PC-3 (cell line): ENCODE measurements around the gene UBXN6. TPM values are rescaled to one million over a fixed set of nuclear protein-coding genes. Genes with fewer than 3 reads are reported as not detected.

Experiments
- ATAC-seq: fragments of 200-7000 bp; cut with Tn5 transposase; 2 replicates; pipeline ENCODE4 v1.9.1; 2020; ENCODE audit warnings: mild to moderate bottlenecking, moderate library complexity
- BruUV-seq: library from RNA; stranded (reverse); fragments of 400-500 nt; replicated peaks from 2 replicates; lab custom pipeline; 2021; lab: Mats Ljungman, UMichigan
- CTCF ChIA-PET: fragments of 300-600 bp; sonication (Branson Sonifier 250); formaldehyde crosslinking; loops from one replicate; lab custom pipeline; 2022; ENCODE audit warnings: antibody characterized with exemption; lab: Charles Lee
- POLR2A ChIA-PET: fragments of 300-600 bp; sonication (Branson Sonifier 250); formaldehyde crosslinking; loops from one replicate; lab custom pipeline; 2022; ENCODE audit warnings: antibody characterized with exemption; ENCODE audit not compliant: unreplicated experiment; lab: Charles Lee
- DNase-seq: peaks from one replicate; pipeline ENCODE4 v3.0.0-alpha.2; 2015
- H2AFZ ChIP-seq: fragments of 300-600 bp; sonication (generic); 2 replicates; pipeline ENCODE4 v1.6.0; 2016; ENCODE audit warnings: antibody characterized with exemption, low read length
- H3F3A ChIP-seq: fragments of 300-600 bp; sonication (generic); one replicate; pipeline ENCODE4 v1.6.0; 2017; ENCODE audit warnings: antibody characterized with exemption, low read length, control low read depth, mild to moderate bottlenecking; ENCODE audit not compliant: unreplicated experiment
- H3K27ac ChIP-seq: fragments of 300-600 bp; sonication (generic); 2 replicates; pipeline ENCODE4 v1.5.1; 2016; ENCODE audit warnings: mild to moderate bottlenecking, low read length
- H3K27me3 ChIP-seq: fragments of 300-600 bp; sonication (generic); 2 replicates; pipeline ENCODE4 v1.6.1; 2016; ENCODE audit warnings: low read length, mixed read lengths
- H3K36me3 ChIP-seq: fragments of 300-600 bp; sonication (generic); 2 replicates; pipeline ENCODE4 v1.6.1; 2016; ENCODE audit warnings: low read depth, mixed run types, low read length, mixed read lengths
- H3K4me1 ChIP-seq: fragments of 300-600 bp; sonication (generic); 2 replicates; pipeline ENCODE4 v1.5.1; 2016; ENCODE audit warnings: low read length; ENCODE audit not compliant: insufficient read depth
- H3K4me2 ChIP-seq: fragments of 300-600 bp; sonication (generic); 2 replicates; pipeline ENCODE4 v1.6.0; 2016; ENCODE audit warnings: low read length
- H3K4me3 ChIP-seq: fragments of 300-600 bp; sonication (generic); 2 replicates; pipeline ENCODE4 v1.5.1; 2016; ENCODE audit warnings: mild to moderate bottlenecking, low read length, mixed read lengths
- H3K79me2 ChIP-seq: fragments of 300-600 bp; sonication (generic); 2 replicates; pipeline ENCODE4 v1.6.1; 2017; ENCODE audit warnings: low read length, mixed read lengths
- H3K9ac ChIP-seq: fragments of 300-600 bp; sonication (generic); 2 replicates; pipeline ENCODE4 v1.6.0; 2016; ENCODE audit warnings: mild to moderate bottlenecking, low read length
- H3K9me2 ChIP-seq: fragments of 300-600 bp; sonication (generic); replicated peaks from 2 replicates; pipeline ENCODE4 v1.6.1; 2016; ENCODE audit warnings: mixed run types, low read length, mixed read lengths
- H3K9me3 ChIP-seq: fragments of 300-600 bp; sonication (generic); 2 replicates; pipeline ENCODE4 v1.6.1; 2016; ENCODE audit warnings: low read length, mixed read lengths
- H4K20me1 ChIP-seq: fragments of 300-600 bp; sonication (generic); 2 replicates; pipeline ENCODE4 v1.6.1; 2016; ENCODE audit warnings: low read length, mixed read lengths
- EZH2 ChIP-seq: fragments of 300-600 bp; sonication (generic); IDR thresholded peaks from one replicate; pipeline ENCODE4 v1.6.1; 2017; ENCODE audit warnings: antibody characterized with exemption, mild to moderate bottlenecking, low read length; ENCODE audit not compliant: unreplicated experiment
- EZH2phosphoT487 ChIP-seq: fragments of 300-600 bp; sonication (generic); IDR thresholded peaks from 2 replicates; pipeline ENCODE4 v1.6.1; 2018; ENCODE audit warnings: mild to moderate bottlenecking, antibody characterized with exemption, low read length, borderline replicate concordance
- intact Hi-C: fragments of 100-400 bp; cut with micrococcal nuclease; formaldehyde crosslinking; loops from 2 replicates; pipeline ENCODE4 v1.9.0; 2023
- total RNA-seq: library from RNA; depleted of rRNA; stranded (reverse); fragments of >200 nt; gene quantifications from 2 replicates; pipeline ENCODE4 v1.2.3, GENCODE V29; 2014
- TF ChIP-seq, protein P1 (sequence below): fragments of 300-600 bp; sonication (generic); conservative IDR thresholded peaks from 2 replicates; pipeline ENCODE4 v1.5.1; 2017; ENCODE audit warnings: antibody characterized with exemption, low read depth, mild to moderate bottlenecking, low read length

Gene UBXN6
- total RNA-seq, 1 experiment from 2014 or later: 64.0 TPM

DNA sequence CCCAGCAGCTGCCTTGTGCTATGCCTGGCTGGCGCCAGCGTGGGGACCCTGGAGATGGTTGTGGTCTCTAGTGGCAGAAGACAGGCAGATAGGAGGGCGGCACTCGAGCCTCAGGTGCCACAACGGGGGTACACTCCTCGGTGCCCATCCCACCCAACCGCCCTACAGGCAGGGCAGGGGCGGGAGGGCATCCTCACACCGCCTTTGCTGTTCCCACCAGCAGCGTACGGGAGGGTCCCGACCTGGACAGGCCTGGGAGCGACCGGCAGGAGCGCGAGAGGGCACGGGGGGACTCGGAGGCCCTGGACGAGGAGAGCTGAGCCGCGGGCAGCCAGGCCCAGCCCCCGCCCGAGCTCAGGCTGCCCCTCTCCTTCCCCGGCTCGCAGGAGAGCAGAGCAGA is 44.1 kb upstream of the UBXN6 start:
- no peaks in the 10 kb centered on the region for H4K20me1 ChIP-seq
- H2AFZ ChIP-seq: no peak overlapping the region
- intact Hi-C loops: no loop called here
- POLR2A ChIA-PET: no interaction called here
- no TSS peak for BruUV-seq
- H3K9me3 ChIP-seq: no peaks in the 10 kb centered on the region
- no peak overlapping the region for H3K4me2 ChIP-seq
- H3K9me2 ChIP-seq: no peaks in the 10 kb centered on the region
- ATAC-seq: no peak
- peaks cover 6% of the 10 kb centered on the region for H3K4me1 ChIP-seq
- CTCF ChIA-PET: no interaction called here
- H3K27ac ChIP-seq: no peak overlapping the region
- H3K27me3 ChIP-seq: no peaks in the 10 kb centered on the region
- TF ChIP-seq EZH2: no peak
- no peak for TF ChIP-seq EZH2phosphoT487
- TF ChIP-seq, protein P1, sequence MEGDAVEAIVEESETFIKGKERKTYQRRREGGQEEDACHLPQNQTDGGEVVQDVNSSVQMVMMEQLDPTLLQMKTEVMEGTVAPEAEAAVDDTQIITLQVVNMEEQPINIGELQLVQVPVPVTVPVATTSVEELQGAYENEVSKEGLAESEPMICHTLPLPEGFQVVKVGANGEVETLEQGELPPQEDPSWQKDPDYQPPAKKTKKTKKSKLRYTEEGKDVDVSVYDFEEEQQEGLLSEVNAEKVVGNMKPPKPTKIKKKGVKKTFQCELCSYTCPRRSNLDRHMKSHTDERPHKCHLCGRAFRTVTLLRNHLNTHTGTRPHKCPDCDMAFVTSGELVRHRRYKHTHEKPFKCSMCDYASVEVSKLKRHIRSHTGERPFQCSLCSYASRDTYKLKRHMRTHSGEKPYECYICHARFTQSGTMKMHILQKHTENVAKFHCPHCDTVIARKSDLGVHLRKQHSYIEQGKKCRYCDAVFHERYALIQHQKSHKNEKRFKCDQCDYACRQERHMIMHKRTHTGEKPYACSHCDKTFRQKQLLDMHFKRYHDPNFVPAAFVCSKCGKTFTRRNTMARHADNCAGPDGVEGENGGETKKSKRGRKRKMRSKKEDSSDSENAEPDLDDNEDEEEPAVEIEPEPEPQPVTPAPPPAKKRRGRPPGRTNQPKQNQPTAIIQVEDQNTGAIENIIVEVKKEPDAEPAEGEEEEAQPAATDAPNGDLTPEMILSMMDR: no peak
- H3F3A ChIP-seq: no peaks in the 10 kb centered on the region
- no peak for DNase-seq
- no peaks in the 10 kb centered on the region for H3K79me2 ChIP-seq
- no peak overlapping the region for H3K4me3 ChIP-seq
- H3K36me3 ChIP-seq: peaks cover 5% of the 10 kb centered on the region; the same call in 1 of the 2 replicates
- no peak overlapping the region for H3K9ac ChIP-seq

- intact Hi-C loops: no loop called here
- Histone ChIP-seq H3K9ac (no peak overlapping the region), H3K9me2 (no peaks in the 10 kb centered on the region), H3K4me1 (no peaks in the 10 kb centered on the region), H3K9me3 (no peaks in the 10 kb centered on the region), H4K20me1 (no peaks in the 10 kb centered on the region), H3K4me3 (no peak overlapping the region), H2AFZ (no peak overlapping the region), H3F3A (no peaks in the 10 kb centered on the region), H3K79me2 (no peaks in the 10 kb centered on the region), H3K36me3 (peaks cover 5% of the 10 kb centered on the region; the same call in 1 of the 2 replicates), H3K4me2 (no peak overlapping the region), H3K27me3 (no peaks in the 10 kb centered on the region), H3K27ac (no peak overlapping the region)
- ChIA-PET CTCF (no interaction called here), POLR2A (no interaction called here)
- no peak for ATAC-seq
- DNase-seq: no peak
- no TSS peak for BruUV-seq
- TF ChIP-seq EZH2phosphoT487 (no peak), EZH2 (no peak)
- TF ChIP-seq, protein P1: no peak
These were observed 43.4 kb upstream of the UBXN6 start for GRCh38 chr19:4500841-4501591.

DNA sequence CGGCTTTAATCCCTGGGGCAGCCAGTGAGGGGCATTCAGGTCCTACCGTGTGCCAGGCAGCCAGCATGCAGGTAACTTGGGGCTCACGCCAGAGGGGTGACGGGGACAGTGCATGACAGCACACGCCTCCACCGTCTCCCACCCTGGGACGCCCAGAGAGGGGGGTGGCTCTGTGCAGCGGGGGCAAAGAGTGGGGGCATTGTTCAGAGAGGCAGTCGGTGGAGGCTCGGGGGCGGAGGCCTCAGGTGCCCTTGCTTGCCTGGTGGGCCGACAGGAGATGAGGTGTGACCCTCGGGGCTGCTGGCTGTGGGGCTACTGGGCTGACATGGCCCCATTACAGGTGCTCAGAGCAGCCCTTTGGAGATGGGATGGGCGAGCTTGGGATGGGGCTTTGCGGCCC is 42.3 kb upstream of the UBXN6 start:
- TF ChIP-seq, protein P1: no peak
- TF ChIP-seq EZH2: no peak
- TF ChIP-seq EZH2phosphoT487: no peak
- Histone ChIP-seq H3K9me2 (no peaks in the 10 kb centered on the region), H3K27ac (no peak overlapping the region), H3K4me1 (no peaks in the 10 kb centered on the region), H3F3A (no peaks in the 10 kb centered on the region), H3K27me3 (no peaks in the 10 kb centered on the region), H3K9me3 (no peaks in the 10 kb centered on the region), H4K20me1 (no peaks in the 10 kb centered on the region), H3K4me2 (no peak overlapping the region), H2AFZ (no peak overlapping the region), H3K4me3 (no peak overlapping the region), H3K79me2 (no peaks in the 10 kb centered on the region), H3K36me3 (peaks cover 5% of the 10 kb centered on the region; the same call in 1 of the 2 replicates), H3K9ac (no peak overlapping the region)
- ATAC-seq: no peak
- DNase-seq: no peak
- ChIA-PET POLR2A (no interaction called here), CTCF (no interaction called here)
- BruUV-seq: no TSS peak
- intact Hi-C loops: no loop called here
